ENCODE results near the gene BDH1.
"Not testable (repeated sequence)": the region's sequence is repeated elsewhere in the genome, so short reads cannot be mapped to it uniquely, and the experiment has no call there.

The BDH1 gene

DNA sequence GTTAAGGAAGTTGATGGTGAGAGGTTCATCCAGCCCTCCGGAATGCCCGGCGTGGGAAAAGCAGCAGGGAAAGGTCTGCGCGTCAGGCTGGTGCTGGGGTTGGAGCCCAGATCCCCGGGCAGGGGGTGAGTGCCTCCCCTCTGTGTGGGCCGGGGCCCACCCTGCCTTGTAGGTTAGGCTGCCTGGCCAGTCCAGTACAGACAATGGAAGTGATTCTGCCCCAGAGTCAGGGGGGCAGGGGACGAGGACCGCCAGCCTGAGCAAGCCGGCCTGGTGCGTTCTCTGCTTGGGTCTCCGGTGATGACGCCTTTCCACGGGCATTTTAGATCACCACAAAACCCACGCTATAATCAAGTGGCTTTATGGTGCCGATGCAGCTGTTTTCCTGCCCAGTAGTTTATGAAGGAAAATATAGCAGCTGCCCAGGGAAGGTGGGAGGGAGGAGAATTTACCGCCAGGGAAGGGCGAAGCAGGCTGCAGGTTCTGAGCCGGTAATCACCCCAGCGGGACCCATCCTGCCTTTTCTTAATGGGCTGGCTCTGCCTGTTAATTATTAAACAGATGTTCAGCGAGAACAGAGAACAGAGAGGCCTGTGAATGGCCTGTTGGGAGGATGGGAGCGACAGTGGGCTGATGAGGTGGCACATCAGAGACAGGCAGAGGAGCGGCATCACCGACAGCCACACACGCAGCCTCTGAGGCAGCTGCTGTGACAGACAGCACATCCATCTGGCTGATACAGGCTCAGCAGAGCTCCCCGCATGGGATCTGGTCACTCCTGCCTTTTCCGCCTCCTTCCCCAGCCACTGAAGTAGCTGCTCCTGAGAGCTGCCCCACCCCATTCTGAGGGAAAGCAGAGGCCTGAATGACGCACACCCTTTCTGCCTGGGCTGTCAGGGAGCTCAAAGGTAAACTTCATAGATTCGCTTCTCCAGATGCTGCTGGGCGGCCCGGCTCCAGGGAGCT lies 35.2 kb downstream of the BDH1 start:
- no peak for FAIRE-seq

GRCh38 chr3:197519801-197520211 lies 36.0 kb downstream of the BDH1 start:
- FAIRE-seq, result no peak

GRCh38 chr3:197518881-197519421 lies 36.8 kb downstream of the BDH1 start:
- FAIRE-seq, result no peak

- not testable (repeated sequence) for FAIRE-seq
Measured at GRCh38 chr3:197517922-197518683, 37.7 kb downstream of the BDH1 start.

DNA sequence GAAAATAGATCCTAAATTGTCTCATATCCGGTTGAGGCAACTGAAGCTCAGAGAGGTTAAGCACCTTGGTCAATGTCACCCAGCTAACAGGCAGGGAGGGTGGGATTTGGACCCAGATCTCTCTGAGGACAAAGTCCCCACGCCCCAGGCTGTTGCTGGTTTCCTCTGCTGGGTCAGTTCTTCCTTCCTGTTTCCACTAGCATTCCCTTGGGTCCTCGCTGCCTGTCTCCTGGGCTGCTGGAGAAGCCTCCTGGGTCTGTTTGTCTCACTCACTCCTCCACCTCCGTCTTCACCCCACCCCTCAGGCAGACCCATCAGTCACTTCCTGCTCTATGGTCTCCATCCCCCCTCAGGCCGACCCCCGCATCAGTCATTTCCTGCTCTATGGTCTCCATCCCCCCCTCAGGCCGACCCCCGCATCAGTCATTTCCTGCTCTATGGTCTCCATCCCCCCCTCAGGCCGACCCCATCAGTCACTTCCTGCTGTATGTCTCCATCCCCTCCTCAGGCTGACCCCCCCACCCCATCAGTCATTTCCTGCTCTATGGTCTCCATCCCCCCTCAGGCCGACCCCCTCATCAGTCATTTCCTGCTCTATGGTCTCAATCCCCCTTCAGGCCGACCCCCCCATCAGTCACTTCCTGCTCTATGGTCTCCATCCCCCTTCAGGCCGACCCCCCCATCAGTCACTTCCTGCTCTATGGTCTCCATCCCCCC lies 38.7 kb downstream of the BDH1 start:
- not testable (repeated sequence) for FAIRE-seq

- no peak for FAIRE-seq
Measured at GRCh38 chr3:197516517-197516889, 39.3 kb downstream of the BDH1 start.

DNA sequence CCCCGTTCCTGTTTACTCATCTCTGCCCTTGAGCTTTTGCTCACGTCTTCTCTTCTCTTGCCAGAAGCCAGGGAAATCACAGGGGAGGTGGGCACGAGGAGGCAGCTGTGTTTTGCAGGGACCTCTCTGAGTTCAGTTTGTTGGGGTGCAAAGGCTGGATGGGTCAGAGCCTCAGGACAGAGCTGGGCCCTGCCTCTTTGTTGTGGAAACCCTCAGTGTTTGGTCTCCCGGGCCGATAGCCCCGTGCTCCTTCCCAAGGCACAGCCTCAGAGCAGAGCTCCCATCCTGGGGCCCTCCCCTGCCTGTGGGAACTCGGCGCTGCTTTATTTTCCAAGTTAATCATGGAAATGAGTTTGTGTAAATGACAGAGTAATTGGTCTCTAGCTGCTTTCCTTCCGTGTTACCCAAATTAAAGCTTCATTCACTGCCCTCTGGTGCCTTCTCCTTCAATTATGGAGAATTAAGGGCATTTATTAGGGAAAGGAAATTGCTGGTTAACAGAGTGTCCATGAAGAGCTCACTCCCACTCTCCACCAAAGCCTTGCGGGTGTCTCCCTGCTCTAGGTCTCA lies 40.9 kb downstream of the BDH1 start:
- no peak for FAIRE-seq

- FAIRE-seq, result no peak
Measured at GRCh38 chr3:197513953-197514785, 41.6 kb downstream of the BDH1 start.

DNA sequence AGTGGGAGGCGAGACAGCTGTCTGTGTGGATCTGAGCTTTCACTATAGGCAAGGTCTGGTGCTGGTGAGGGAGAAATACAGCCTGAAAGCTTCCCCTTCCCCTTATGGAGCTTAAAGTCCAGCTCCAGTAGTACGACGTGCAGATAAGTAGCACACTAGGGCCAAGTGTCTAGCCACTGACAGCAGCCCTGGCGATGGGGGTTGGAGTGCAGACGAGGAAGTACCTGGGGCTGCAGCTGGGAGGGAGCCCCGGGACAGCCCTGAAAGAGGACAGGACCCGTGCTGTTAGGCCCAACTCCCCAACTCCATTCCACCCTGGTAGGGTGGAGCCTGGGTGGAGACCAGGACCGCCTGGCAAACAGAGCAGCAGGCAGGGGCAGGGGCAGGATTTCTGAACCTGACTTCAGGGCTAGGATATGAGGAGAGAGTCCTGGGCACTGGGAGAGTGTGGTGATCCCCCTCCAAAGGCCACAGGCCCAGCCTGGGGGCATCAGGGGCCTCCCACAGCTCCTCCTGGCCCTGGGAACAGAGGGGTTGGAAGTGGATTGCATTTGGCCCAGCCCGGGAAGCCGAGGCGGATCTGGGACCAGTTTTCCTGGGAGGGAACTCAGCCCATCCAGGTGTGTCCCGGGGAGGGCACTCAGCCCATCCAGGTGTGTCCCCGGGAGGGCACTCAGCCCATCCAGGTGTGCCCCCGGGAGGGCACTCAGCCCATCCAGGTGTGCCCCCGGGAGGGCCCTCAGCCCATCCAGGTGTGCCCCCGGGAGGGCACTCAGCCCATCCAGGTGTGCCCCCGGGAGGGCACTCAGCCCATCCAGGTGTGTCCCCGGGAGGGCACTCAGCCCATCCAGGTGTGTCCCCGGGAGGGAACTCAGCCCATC lies 42.8 kb downstream of the BDH1 start:
- no peak for FAIRE-seq

DNA sequence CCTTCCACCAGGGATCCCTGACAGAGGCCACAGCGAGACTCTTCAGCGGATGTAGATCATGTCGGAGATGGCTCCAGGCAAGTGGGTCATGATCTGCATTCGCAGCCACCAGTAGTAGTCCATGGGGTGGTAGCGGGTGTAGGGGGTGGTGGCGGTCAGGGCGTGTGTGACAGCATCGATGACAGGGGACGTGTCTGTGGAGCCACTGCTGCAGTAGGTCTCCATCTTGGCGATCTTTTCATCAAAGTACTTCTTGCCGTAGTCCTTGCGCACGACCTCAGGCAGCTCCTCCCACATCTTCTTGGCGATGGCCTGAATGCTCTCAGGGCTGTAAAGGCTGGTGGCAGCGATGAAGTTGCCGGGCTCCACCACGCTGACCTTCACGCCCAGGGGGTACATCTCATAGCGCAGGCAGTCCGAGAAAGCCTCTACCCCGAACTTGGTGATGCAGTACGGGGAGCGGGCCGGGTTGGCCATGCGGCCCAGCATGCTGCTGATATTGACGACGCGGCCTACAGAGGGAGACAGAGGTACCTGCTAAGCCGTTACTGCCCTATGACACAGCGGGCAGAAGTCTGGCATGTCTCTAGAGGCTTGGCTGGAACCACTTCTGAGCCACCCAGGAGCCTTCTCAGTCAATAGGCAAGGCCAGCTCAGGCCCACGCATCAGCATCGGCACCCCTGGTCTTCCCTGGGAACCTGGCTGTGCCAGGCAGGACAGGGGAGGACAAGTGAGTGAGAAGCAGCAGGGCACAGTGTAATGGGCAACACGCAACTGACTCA lies 43.7 kb downstream of the BDH1 start:
- no peak for FAIRE-seq

DNA sequence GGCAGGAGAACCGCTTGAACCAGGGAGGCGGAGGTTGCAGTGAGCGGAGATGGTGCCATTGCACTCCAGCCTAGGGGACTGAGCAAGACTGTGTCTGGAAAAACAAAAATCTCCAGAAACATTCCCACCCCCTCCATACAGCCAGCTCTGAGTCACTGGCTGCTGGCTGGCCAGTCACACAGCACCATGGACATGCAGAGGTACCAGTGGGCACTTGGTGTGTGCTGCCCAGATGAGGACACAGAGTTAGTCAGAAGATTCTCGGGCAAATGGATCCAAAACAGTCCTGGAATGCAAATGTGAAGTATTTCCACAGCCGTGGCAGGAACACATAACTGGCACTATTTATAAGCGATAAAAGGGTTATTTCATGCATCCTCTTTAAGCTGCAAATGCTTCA lies 44.6 kb downstream of the BDH1 start:
- FAIRE-seq, result no peak

GRCh38 chr3:197510642-197511018 lies 45.1 kb downstream of the BDH1 start:
- no peak for FAIRE-seq

GRCh38 chr3:197508924-197509775 lies 46.6 kb downstream of the BDH1 start:
- FAIRE-seq, result no peak

- FAIRE-seq, result no peak
Measured at GRCh38 chr3:197508461-197508860, 47.3 kb downstream of the BDH1 start.

DNA sequence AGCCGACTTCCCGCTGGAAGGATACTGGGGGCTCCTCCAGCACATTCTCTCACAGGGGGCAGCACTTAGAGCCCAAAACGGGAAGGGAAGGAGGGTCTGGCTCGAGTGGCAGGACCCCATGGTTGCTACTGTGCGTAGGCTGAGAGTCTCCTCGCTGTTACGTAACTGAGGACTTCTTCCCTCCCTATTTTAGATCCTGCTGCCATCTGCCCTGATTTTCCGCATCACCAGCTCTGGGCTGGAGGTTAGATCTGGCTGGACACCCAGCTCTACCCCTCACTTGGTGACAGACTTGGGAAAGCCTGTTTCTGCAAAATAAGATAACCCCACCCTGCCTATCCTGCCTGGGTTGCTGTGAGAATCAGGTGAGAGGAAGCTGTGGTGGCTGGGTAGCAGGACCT lies 47.7 kb downstream of the BDH1 start:
- FAIRE-seq, result no peak

DNA sequence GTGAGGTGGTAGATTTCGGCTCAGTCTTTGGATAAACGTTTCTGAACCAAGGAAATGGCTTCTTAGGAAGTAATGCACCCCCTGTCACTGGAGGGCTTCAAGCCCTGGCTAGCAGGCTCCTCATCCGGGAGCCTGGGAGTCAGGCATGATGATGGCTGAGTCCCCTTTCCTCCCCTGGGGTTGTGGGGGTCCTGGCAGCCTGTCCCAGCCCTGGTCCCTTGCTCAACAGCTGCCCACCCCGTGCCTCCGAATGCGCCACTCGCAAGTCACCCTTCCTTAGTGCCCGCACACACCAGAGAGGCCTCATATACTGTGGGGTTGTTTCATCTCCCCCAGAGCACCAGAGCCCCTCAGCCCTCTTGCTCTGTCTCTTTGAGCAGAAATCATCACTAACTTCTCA lies 48.2 kb downstream of the BDH1 start:
- no peak for FAIRE-seq

DNA sequence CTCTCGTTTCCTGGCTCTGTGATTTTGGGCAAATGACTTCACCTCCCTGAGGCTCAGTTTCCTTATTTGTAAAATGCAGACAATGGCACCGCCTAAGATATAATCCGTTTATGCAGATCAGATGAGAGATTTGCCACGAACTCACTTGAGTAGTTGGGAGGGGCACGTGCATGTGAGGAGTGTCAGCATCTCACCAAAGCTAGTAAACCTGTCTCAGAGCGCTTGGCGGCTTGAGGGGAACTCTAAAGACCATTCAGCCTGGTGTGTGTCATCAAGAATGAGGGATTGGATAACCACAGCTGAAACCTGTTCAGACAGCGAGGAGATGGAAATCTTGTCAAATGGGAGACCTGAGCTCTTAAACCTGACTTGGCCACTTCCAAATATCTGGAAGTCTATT lies 48.7 kb downstream of the BDH1 start:
- FAIRE-seq, result no peak

GRCh38 chr3:197505796-197506548 lies 49.8 kb downstream of the BDH1 start:
- FAIRE-seq, result no peak
